Stimulated activated memory B cell treated with anti-CD40 and anti-IgM and Interleukin-4, amounts not matched to agents 10 μg/mL and 1 μg/mL and 100 μg/mL, for 72 hours (primary cell): Measurements from ENCODE around the gene C15orf40.
"Not testable (repeated sequence)": the region's sequence is repeated elsewhere in the genome, so short reads cannot be mapped to it uniquely, and the experiment has no call there.

Experiments used
- ATAC-seq: fragments of 150-1000 bp; cut with Tn5 transposase; 2 replicates; pipeline ENCODE4 v1.10.0; 2021
- H3K27ac Mint-ChIP-seq: one replicate; pipeline ENCODE4 v1.8.0; 2022; ENCODE audit warnings: mild to moderate bottlenecking, mixed read lengths
- H3K27me3 Mint-ChIP-seq: one replicate; pipeline ENCODE4 v1.8.0; 2022; ENCODE audit warnings: mixed read lengths
- H3K36me3 Mint-ChIP-seq: one replicate; pipeline ENCODE4 v1.8.0; 2022; ENCODE audit warnings: mixed read lengths
- H3K4me1 Mint-ChIP-seq: one replicate; pipeline ENCODE4 v1.8.0; 2022; ENCODE audit warnings: mixed read lengths
- H3K4me3 Mint-ChIP-seq: one replicate; pipeline ENCODE4 v1.8.0; 2022; ENCODE audit warnings: mild to moderate bottlenecking, moderate library complexity, mixed read lengths
- H3K9me3 Mint-ChIP-seq: one replicate; pipeline ENCODE4 v1.8.0; 2022; ENCODE audit warnings: mixed read lengths

The C15orf40 gene

DNA sequence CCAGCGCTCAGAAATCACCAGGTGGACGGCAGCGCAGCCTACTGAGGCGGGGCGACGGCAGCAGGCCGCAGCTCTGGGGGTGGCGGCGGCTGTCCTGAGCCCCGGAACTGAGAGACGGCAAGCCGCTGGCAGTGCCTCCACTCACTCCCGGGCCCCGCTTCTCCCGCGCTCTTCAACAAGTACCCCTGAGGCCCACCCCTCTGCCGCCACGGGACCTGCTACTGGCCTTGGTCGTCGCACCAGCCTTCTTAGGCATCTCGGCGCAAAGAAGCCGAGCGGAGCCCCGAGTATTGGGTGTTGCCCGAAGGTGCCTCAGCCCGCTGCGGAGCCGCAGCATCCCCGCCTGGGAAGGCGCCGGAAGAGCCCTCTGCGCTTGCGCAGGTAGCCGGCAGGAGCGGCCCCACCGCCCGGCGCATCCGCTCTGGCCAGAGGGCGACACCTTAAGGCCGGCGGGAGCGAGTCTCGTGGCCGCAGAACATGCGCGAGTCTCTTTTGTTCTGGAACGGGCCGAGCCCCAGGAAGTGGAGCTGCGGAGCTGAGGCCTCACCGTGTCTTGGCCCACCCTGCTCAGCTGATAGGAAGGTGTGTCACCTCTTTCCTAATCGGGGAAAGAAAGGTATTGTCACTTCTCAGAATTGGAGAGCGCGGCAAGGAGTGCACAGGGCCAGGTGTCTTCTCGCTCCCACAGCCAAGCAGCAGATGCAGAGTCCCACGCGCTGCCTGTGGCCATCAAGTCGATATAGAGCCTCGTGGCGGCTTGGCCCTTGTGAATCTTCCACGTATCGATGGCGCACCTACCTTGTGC is at the start of gene C15orf40:
Gene C15orf40 (minus strand): TSS at position 369 of the 805 bp plus-strand sequence. CDS start 32 bp downstream, at position 337.
- Mint-ChIP-seq H3K4me3 (peak within 1 kb of the TSS; percentile 96), H3K27me3 (no peaks in the 10 kb centered on the region), H3K36me3 (peaks cover 11% of the 10 kb centered on the region), H3K4me1 (peaks cover 42% of the 10 kb centered on the region), H3K27ac (peak within 1 kb of the TSS; percentile 83), H3K9me3 (no peaks in the 10 kb centered on the region)
- peak; percentile 95 for ATAC-seq

DNA sequence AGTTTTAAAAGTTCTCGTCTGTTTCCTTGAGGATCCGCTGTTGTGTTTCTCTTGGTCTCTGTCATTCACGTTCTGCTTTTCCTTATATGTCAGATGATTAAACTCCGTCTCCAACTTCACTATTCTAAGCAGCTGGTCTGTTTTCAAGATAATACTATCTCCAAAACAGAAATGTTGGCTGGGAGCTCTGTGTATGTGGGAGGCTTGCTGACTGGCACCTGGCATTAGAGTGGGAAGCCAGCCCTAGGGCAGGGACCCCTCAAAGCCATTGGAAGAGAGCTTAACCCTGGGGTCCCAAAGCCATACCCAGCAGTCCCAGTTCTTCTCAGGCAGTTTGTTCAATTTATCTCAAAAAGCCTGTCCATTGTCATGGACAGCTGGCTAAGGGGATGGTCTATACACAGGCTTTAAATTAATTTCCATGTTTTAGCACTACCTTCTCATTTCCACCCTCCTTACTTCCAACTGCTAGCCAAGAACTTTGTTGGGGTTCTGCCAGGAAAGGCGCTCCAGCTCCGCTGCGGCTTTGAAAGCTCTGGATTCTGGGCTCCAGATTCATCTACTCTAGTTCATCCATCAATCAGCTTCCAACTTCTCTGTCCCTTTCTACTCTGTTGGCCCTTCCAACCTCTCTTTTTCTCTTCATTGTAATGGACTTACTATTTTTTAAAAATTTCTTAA is 46.4 kb upstream of the C15orf40 start:
- Mint-ChIP-seq H3K27me3 (no peaks in the 10 kb centered on the region), H3K36me3 (peaks cover 34% of the 10 kb centered on the region), H3K4me1 (peaks cover 23% of the 10 kb centered on the region), H3K27ac (peak overlapping the region; percentile 68), H3K9me3 (no peaks in the 10 kb centered on the region), H3K4me3 (no peak overlapping the region)
- no peak for ATAC-seq

DNA sequence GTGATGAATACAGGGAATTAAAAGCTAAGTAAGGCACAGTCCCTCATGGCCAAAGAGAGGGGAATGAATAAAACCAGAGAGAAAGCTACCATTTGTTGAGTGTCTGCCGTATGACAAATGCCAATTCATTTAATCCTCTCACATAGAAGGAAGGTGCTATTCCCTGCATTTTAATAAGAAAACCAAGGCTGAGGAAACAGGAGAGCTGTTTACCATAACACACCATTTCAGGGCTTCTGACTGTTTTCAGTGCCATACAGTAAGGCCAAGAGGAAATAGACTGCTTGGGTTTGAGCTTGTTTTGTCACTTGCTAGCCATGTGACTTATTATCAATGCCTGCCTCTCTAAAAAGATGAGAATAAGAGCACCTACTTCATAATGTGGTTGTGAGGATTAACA is 45.6 kb upstream of the C15orf40 start:
- Mint-ChIP-seq H3K4me3 (no peak overlapping the region), H3K36me3 (peaks cover 34% of the 10 kb centered on the region), H3K27ac (no peak overlapping the region), H3K27me3 (no peaks in the 10 kb centered on the region), H3K4me1 (peaks cover 23% of the 10 kb centered on the region), H3K9me3 (no peaks in the 10 kb centered on the region)
- ATAC-seq = no peak

DNA sequence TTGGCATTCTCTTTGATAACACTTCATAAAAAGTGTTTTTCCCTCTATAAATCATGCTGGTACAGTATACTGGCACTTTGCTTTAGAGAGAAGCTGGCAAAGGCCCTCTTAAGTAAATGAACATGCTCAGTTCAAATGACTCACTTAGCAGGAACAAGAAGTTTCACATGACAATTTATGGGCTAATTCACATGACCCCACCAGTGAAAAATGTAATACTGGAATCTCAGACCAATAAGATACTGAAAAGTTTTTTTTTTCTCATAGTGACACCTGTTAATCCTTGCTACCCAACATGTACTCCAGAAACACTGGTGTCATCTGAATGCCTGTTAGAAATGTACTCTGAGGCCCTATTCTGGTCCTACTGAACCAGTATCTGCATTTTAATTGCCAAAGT is 41.7 kb upstream of the C15orf40 start:
- H3K27ac Mint-ChIP-seq = no peak overlapping the region

DNA sequence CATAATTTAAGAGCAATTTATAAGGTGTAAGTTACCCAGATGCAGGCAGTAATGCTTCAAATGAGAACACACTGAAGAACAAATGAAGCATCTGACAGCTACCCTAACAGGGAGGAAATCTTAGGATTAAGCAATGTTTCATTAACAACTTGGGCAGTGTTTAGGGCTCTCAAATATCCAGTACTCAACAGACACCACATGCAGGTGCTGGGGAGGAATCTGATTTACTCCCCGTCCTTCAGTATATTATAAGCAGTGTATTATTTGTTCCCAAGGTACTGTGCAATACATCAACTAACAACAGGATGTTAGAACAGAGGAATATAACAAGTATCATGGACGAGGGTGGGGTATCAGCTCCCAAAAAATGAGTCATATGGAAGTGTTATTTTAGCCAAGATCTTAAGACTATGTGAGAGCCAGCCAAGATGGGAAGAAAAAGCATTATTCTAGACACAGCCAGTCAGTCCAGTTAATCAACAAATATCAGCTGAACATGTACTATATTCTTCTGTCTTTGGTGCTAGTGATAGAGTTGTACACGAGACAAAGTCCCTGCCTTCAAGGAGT is 35.2 kb upstream of the C15orf40 start:
- no peak for ATAC-seq
- H3K4me1 Mint-ChIP-seq = peaks cover 24% of the 10 kb centered on the region
- H3K36me3 Mint-ChIP-seq = peaks cover 61% of the 10 kb centered on the region
- no peaks in the 10 kb centered on the region for H3K9me3 Mint-ChIP-seq
- no peaks in the 10 kb centered on the region for H3K27me3 Mint-ChIP-seq
- no peak overlapping the region for H3K4me3 Mint-ChIP-seq
- H3K27ac Mint-ChIP-seq = no peak overlapping the region

More for the DNA sequence above, 41.7 kb upstream of the C15orf40 start:
- ATAC-seq = no peak
- H3K4me3 Mint-ChIP-seq = no peak overlapping the region
- H3K9me3 Mint-ChIP-seq = no peaks in the 10 kb centered on the region
- H3K27me3 Mint-ChIP-seq = no peaks in the 10 kb centered on the region
- H3K36me3 Mint-ChIP-seq = peaks cover 51% of the 10 kb centered on the region
- peaks cover 26% of the 10 kb centered on the region for H3K4me1 Mint-ChIP-seq

DNA sequence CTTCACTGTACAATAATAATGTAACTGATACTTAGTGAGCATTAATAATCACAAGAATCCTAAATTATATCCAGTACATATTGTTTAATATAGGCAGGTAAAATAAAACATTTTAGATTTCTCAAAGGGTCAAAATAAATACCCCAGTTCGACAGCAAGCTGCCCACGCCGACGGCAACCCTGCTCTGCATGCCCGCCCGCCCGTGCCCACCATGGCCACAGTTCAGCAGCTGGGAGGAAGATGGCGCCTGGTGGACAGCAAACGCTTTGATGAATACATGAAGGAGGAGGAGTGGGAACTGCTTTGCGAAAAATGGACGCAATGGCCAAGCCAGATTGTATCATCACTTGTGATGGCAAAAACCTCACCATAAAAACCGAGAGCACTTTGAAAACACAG is 32.7 kb upstream of the C15orf40 start:
- Mint-ChIP-seq H3K27ac (no peak overlapping the region), H3K4me1 (peaks cover 32% of the 10 kb centered on the region), H3K4me3 (no peak overlapping the region), H3K36me3 (peaks cover 73% of the 10 kb centered on the region), H3K9me3 (peaks cover 3% of the 10 kb centered on the region), H3K27me3 (no peaks in the 10 kb centered on the region)
- no peak for ATAC-seq

DNA sequence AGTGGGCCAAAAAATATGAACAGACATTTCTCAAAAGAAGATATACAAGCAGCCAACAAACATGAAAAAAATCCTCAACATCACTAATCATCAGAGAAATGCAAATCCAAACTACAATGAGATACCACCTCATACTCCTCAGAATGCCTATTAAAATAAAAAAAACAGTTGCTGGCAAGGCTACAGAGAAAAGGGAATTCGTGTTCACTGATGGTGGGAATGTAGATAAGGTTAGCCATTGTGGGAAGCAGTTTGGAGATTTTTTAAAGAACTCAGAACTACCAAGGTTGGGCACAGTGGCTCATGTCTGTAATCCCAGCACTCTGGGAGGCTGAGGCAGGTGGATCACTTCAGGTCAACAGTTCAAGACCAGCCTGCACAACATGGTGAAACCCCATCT is 27.8 kb upstream of the C15orf40 start:
- peaks cover 85% of the 10 kb centered on the region for H3K36me3 Mint-ChIP-seq
- ATAC-seq = no peak
- H3K4me1 Mint-ChIP-seq = peaks cover 45% of the 10 kb centered on the region
- H3K27me3 Mint-ChIP-seq = no peaks in the 10 kb centered on the region
- H3K9me3 Mint-ChIP-seq = peaks cover 3% of the 10 kb centered on the region
- no peak overlapping the region for H3K27ac Mint-ChIP-seq
- H3K4me3 Mint-ChIP-seq = no peak overlapping the region

DNA sequence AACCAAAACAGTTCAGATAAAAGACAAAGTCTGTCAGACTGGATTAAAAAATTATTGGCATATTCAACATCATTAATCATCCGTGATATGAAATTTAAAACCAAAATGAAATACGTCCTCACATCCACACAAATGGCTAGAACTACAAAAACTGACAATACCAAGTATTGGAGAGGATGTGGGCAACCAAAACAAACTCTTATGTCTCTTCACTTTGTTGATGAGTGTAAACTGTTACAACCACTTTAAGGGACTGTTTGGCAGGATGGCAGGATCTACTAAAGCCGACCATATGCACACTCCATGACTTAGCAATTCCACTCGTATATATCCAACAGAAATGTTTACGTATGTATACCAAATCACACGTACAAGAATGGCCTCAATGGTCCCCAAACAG is 24.8 kb upstream of the C15orf40 start:
- H3K4me3 Mint-ChIP-seq = no peak overlapping the region
- H3K27ac Mint-ChIP-seq = no peak overlapping the region
- no peak for ATAC-seq
- H3K36me3 Mint-ChIP-seq = peaks cover 82% of the 10 kb centered on the region
- H3K4me1 Mint-ChIP-seq = peaks cover 40% of the 10 kb centered on the region
- no peaks in the 10 kb centered on the region for H3K27me3 Mint-ChIP-seq
- peaks cover 5% of the 10 kb centered on the region for H3K9me3 Mint-ChIP-seq

DNA sequence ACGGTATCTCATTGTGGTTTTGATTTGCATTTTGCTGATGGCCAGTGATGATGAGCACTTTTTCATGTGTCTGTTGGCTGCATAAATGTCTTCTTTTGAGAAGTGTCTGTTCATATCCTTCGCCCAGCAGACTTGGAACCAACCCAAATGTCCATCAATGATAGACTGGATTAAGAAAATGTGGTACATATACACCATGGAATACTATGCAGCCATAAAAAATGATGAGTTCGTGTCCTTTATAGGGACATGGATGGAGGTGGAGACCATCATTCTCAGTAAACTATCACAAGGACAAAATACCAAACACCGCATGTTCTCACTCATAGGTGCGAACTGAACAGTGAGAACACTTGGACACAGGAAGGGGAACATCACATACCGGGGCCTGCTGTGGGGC is 19.8 kb upstream of the C15orf40 start:
- peaks cover 11% of the 10 kb centered on the region for H3K4me1 Mint-ChIP-seq
- not testable (repeated sequence) for H3K27me3 Mint-ChIP-seq, ATAC-seq, H3K27ac Mint-ChIP-seq, H3K9me3 Mint-ChIP-seq, H3K4me3 Mint-ChIP-seq
- peaks cover 53% of the 10 kb centered on the region for H3K36me3 Mint-ChIP-seq

DNA sequence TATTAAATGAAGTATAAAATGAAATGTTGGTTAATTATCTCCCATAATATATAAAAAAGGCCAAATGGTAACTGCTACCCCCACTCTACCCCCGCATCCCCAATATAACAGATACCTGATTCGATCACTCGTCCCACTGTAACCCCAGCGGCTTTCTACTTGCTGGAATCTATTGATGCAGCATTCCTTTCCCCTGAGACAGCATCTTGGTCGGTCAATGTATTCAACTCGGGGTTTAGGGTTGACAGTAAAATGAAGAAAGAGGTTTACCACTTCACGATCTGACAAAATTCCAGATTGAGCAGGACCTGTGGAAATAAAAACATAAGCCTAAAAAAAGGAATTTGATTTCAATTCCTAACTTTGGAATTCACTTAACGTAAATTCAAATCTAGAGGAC is 18.6 kb upstream of the C15orf40 start:
- no peak for ATAC-seq
- H3K9me3 Mint-ChIP-seq = peaks cover 3% of the 10 kb centered on the region
- no peak overlapping the region for H3K27ac Mint-ChIP-seq
- H3K36me3 Mint-ChIP-seq = peaks cover 45% of the 10 kb centered on the region
- H3K4me1 Mint-ChIP-seq = peaks cover 4% of the 10 kb centered on the region
- H3K4me3 Mint-ChIP-seq = no peak overlapping the region
- H3K27me3 Mint-ChIP-seq = no peaks in the 10 kb centered on the region

DNA sequence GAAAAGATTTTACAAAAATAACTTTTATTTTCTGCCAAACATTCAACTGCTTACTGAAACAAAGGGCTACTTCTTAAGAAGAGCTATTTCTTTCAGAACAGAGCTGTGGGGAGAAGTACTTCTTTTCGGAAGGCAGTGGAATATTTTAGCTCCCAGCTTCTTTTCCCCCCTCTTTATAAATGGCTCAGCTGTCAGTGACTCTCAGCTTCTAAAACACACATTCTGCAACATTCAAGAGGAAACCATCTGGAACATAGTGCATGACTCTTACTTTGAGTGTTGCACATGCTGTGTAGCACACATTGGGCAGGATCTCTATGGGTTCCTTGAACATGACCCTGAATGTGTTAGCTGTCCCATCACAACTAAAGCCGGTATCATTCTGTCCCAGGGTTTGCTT is 7.0 kb upstream of the C15orf40 start:
- ATAC-seq = no peak
- Mint-ChIP-seq H3K4me3 (no peak overlapping the region), H3K9me3 (no peaks in the 10 kb centered on the region), H3K36me3 (peaks cover 24% of the 10 kb centered on the region), H3K27me3 (no peaks in the 10 kb centered on the region), H3K27ac (no peak overlapping the region), H3K4me1 (peaks cover 11% of the 10 kb centered on the region)

DNA sequence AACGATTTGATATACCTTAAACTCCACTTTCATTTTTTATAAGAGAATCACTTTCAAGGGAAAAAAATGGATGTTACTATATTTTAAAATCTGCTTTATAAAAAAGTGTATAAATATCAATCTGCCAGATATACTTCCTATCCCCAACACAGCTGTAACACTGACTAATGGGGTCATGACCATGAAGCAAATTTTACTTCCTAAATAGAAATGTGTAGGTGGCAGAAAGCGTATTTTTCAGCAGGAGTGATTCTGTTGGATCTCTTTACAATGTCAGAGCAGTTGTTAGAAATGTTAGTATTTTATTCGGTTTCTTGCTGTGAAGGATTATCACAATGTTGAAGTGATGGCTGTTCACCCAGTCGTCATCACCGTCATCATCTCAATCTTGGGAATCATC is 5.5 kb upstream of the C15orf40 start:
- ATAC-seq = no peak
- Mint-ChIP-seq H3K4me1 (peaks cover 25% of the 10 kb centered on the region), H3K4me3 (no peak overlapping the region), H3K36me3 (peaks cover 24% of the 10 kb centered on the region), H3K9me3 (no peaks in the 10 kb centered on the region), H3K27me3 (no peaks in the 10 kb centered on the region), H3K27ac (no peak overlapping the region)

DNA sequence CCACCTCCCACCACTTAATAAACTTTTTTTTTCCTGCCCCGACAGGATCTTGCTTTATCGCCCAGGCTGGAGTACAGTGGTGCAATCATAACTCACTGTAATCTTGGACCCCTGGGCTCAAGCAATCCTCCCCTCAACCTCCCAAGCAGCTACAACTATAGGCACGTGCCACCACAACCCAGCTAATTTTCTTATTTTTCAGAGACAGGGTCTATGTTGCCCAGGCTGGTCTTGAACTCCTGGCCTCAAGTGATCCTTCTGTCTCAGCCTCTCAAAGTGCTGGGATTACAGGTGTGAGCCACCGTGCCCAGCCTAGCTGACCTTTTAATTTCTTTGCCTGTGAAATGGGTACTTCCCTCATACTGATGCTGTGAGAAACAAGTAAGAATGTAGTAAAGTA is 3.9 kb upstream of the C15orf40 start:
- no peaks in the 10 kb centered on the region for H3K9me3 Mint-ChIP-seq
- no peak for ATAC-seq
- peaks cover 20% of the 10 kb centered on the region for H3K36me3 Mint-ChIP-seq
- no peak overlapping the region for H3K4me3 Mint-ChIP-seq
- no peak overlapping the region for H3K27ac Mint-ChIP-seq
- no peaks in the 10 kb centered on the region for H3K27me3 Mint-ChIP-seq
- peaks cover 34% of the 10 kb centered on the region for H3K4me1 Mint-ChIP-seq

DNA sequence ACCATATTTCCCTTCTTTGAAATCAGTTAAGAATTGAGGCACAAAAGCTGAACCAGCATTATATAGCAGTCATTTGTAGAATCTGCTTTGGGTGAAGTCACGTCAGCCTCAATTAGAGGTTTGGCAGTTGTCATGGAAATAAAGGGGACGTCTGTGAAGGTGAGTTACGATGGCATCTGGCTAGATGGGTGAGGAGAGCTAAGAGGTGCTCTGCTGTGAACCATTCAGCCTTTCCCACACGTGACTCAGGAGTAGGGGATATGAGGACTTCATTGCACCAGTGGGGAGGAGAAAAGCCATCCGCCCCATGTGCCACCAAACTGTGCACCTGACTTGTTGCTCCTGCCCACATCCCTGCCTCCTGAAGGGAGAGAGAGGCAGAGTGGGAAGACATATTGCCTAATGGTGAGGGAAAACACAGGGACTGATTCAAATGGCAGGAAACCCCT is 2.8 kb upstream of the C15orf40 start:
- ATAC-seq = no peak
- no peaks in the 10 kb centered on the region for H3K27me3 Mint-ChIP-seq
- no peak overlapping the region for H3K27ac Mint-ChIP-seq
- H3K4me3 Mint-ChIP-seq = no peak overlapping the region
- H3K4me1 Mint-ChIP-seq = peaks cover 37% of the 10 kb centered on the region
- H3K36me3 Mint-ChIP-seq = peaks cover 15% of the 10 kb centered on the region
- no peaks in the 10 kb centered on the region for H3K9me3 Mint-ChIP-seq

DNA sequence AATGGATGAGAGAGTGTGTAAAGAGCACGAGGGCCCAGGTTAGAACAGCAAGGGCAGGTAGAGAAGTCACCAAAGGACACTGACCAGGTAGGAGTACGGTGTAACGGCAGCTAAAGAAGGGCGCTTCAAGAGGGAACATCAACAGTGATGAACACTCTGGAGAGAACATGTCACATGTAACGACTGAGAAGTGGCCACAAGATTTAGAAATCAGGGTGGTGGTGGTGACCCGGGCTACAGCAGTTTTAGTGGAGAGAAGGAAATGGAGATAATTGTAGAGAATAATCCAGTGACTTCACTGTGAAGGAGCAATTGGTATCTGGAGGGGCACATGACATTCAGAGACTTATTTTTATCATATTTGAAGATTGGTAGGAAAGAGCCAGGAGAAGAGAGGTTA is 1.2 kb upstream of the C15orf40 start:
- peaks cover 37% of the 10 kb centered on the region for H3K4me1 Mint-ChIP-seq
- H3K36me3 Mint-ChIP-seq = peaks cover 13% of the 10 kb centered on the region
- peak overlapping the region; percentile 83 for H3K27ac Mint-ChIP-seq
- no peaks in the 10 kb centered on the region for H3K9me3 Mint-ChIP-seq
- H3K27me3 Mint-ChIP-seq = no peaks in the 10 kb centered on the region
- no peak for ATAC-seq
- peak overlapping the region; percentile 96 for H3K4me3 Mint-ChIP-seq

DNA sequence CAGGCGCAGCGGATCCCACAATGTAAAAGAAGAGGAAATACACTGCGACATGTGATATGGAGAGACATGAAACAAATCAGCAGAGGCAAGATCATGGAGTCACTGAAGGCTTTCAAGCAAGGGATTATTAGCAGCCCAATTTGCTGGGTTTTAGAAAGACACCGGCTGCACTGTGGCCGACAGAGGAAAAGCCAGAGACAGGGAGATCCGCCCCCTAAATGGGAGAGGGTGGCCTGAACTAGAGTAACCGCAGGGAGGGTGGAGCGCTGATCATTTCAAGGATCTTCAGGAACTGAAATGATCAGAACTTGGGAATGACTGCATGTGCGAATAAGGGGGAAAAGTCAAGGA is 612 bp upstream of the C15orf40 start:
- H3K4me1 Mint-ChIP-seq = peaks cover 41% of the 10 kb centered on the region
- no peaks in the 10 kb centered on the region for H3K27me3 Mint-ChIP-seq
- ATAC-seq = no peak
- peak overlapping the region; percentile 83 for H3K27ac Mint-ChIP-seq
- H3K9me3 Mint-ChIP-seq = no peaks in the 10 kb centered on the region
- H3K36me3 Mint-ChIP-seq = peaks cover 11% of the 10 kb centered on the region
- peak overlapping the region; percentile 96 for H3K4me3 Mint-ChIP-seq
